HepG2 (cell line): ENCODE results near the gene ZFYVE28. TPM values are rescaled to one million over a fixed set of nuclear protein-coding genes. Genes with fewer than 3 reads are reported as not detected.

Source experiments
- ATAC-seq: fragments of 200-7000 bp; cut with Tn5 transposase; 3 replicates; pipeline ENCODE4 v1.9.1; 2020; ENCODE audit warnings: mild to moderate bottlenecking, moderate library complexity
- BruUV-seq: library from RNA; stranded (reverse); fragments of 400-500 nt; replicated peaks from 2 replicates; lab custom pipeline; 2021; lab: Mats Ljungman, UMichigan
- CTCF ChIA-PET: fragments of 300-600 bp; formaldehyde crosslinking; extraction: SDS; loops from one replicate; lab custom pipeline; 2021; ENCODE audit warnings: low total read pairs, inconsistent platforms, low intra/inter-chr PET ratio; lab: Yijun Ruan, JAX
- POLR2A ChIA-PET: fragments of 350-600 bp; sonication (Branson Sonifier 250); formaldehyde crosslinking; loops from one replicate; lab custom pipeline; 2020; ENCODE audit warnings: antibody characterized with exemption, inconsistent platforms; lab: Yijun Ruan, JAX
- DNase-seq: peaks from one replicate; pipeline ENCODE4 v3.0.0-alpha.2; 2015; ENCODE audit warnings: low spot score
- FAIRE-seq: peaks from 3 replicates; lab custom pipeline; 2011; peaks lifted over from hg19 to GRCh38; lab: Jason Lieb, UNC
- H2AFZ ChIP-seq: one replicate; pipeline ENCODE4 v1.6.1; 2011; ENCODE audit warnings: low read length, inconsistent platforms
- H3K27ac ChIP-seq: fragments of 300-600 bp; 3 replicates; pipeline ENCODE4 v1.8.0; 2011; ENCODE audit warnings: mixed run types, mild to moderate bottlenecking, mixed read lengths, low read length, inconsistent platforms; ENCODE audit not compliant: insufficient read depth; ENCODE audit errors: extremely low read length
- H3K27me3 ChIP-seq, 2 experiments: fragments of 200-600 bp in 1 of 2; 2 replicates in 1 of 2; 3 replicates in 1 of 2; pipeline versions ENCODE4 v1.6.0 to v1.8.0; 2011; ENCODE audit warnings: low read length in 2 of 2, mild to moderate bottlenecking in 2 of 2, moderate library complexity in 2 of 2, inconsistent platforms in 1 of 2; ENCODE audit not compliant: insufficient read depth in 2 of 2, control insufficient read depth in 1 of 2
- H3K36me3 ChIP-seq, 2 experiments: fragments of 200-600 bp in 1 of 2; replicated peaks in 1 of 2; 2 replicates in 1 of 2; 3 replicates in 1 of 2; pipeline versions ENCODE4 v1.5.1 to v1.8.0; 2011; ENCODE audit warnings: low read length in 2 of 2, inconsistent platforms in 1 of 2; ENCODE audit not compliant: insufficient read depth in 2 of 2, control insufficient read depth in 1 of 2
- H3K4me1 ChIP-seq: 2 replicates; pipeline ENCODE4 v1.5.1; 2012; ENCODE audit warnings: low read length, inconsistent platforms; ENCODE audit not compliant: insufficient read depth
- H3K4me2 ChIP-seq: 2 replicates; pipeline ENCODE4 v1.6.0; 2011; ENCODE audit warnings: low read depth, low read length, inconsistent platforms
- H3K4me3 ChIP-seq, 3 experiments: fragments of 200-600 bp in 1 of 3; sonication (generic), shearing (Covaris generic) in 1 of 3; replicated peaks in 1 of 3; 2 replicates each; pipeline ENCODE4 v1.5.1; 2011 to 2016; ENCODE audit warnings: low read length in 3 of 3, inconsistent platforms in 2 of 3, low read depth in 2 of 3, mild to moderate bottlenecking in 2 of 3, control low read depth in 1 of 3, mixed read lengths in 1 of 3; ENCODE audit not compliant: insufficient read depth in 1 of 3
- H3K79me2 ChIP-seq: one replicate; pipeline ENCODE4 v1.6.1; 2011; ENCODE audit warnings: low read length, inconsistent platforms; ENCODE audit not compliant: insufficient read depth
- H3K9ac ChIP-seq: 2 replicates; pipeline ENCODE4 v1.6.0; 2011; ENCODE audit warnings: mild to moderate bottlenecking, low read depth, low read length, inconsistent platforms; ENCODE audit not compliant: insufficient read depth
- H3K9me3 ChIP-seq: 2 replicates; pipeline ENCODE4 v1.5.1; 2012; ENCODE audit warnings: mild to moderate bottlenecking, low read length
- H4K20me1 ChIP-seq: 2 replicates; pipeline ENCODE4 v1.6.0; 2011; ENCODE audit warnings: inconsistent platforms, mild to moderate bottlenecking, low read length, moderate library complexity; ENCODE audit not compliant: insufficient read depth
- ARID2 ChIP-seq: sonication (generic); formaldehyde crosslinking; IDR thresholded peaks from 2 replicates; pipeline ENCODE4 v1.8.1; 2022; ENCODE audit warnings: mild to moderate bottlenecking, missing genetic modification reagents, borderline replicate concordance
- KAT2B ChIP-seq: fragments of 150-350 bp; IDR thresholded peaks from 2 replicates; pipeline ENCODE4 v1.6.1; 2014; ENCODE audit warnings: low read depth, low read length, borderline replicate concordance
- KLF11 ChIP-seq: IDR thresholded peaks from 2 replicates; pipeline ENCODE4 v1.6.1; 2016; ENCODE audit warnings: missing compliant biosample characterization
- SP1 ChIP-seq, 2 experiments: fragments of 450-650 bp in 1 of 2; sonication (generic) in 1 of 2; formaldehyde crosslinking in 1 of 2; IDR thresholded peaks; 2 replicates each; pipeline versions ENCODE4 v1.4.0 to v1.6.1; 2016 to 2020; ENCODE audit warnings: missing genetic modification reagents in 1 of 2
- ZBTB43 ChIP-seq: sonication (generic); formaldehyde crosslinking; conservative IDR thresholded peaks from 2 replicates; pipeline ENCODE4 v1.4.0; 2020; ENCODE audit warnings: missing genetic modification reagents
- ZNF235 ChIP-seq: sonication (generic); formaldehyde crosslinking; IDR thresholded peaks from 2 replicates; pipeline ENCODE4 v1.8.1; 2023; ENCODE audit warnings: mild to moderate bottlenecking, missing genetic modification reagents, borderline replicate concordance
- ZNF34 ChIP-seq: sonication (generic); formaldehyde crosslinking; IDR thresholded peaks from 2 replicates; pipeline ENCODE4 v1.4.0; 2020; ENCODE audit warnings: mild to moderate bottlenecking, missing genetic modification reagents, borderline replicate concordance
- WGBS: methylation state at CpG from one replicate; pipeline ENCODE4 v1.1.6; 2017; ENCODE audit warnings: low lambda C conversion rate; 5-methylcytosine and 5-hydroxymethylcytosine counted together
- in situ Hi-C: cut with HindIII; loops from 2 replicates; pipeline ENCODE4 v1.10.0; 2017; ENCODE audit warnings: low pct_unique_long_range_greater_than_20kb; ENCODE audit not compliant: extremely low pct_ligation_motif_present
- intact Hi-C: fragments of 100-400 bp; cut with micrococcal nuclease; formaldehyde crosslinking; loops from one replicate; pipeline ENCODE4 v1.10.0; 2022; ENCODE audit not compliant: unreplicated experiment
- polyA plus RNA-seq, 8 experiments: library from polyadenylated mRNA; depleted of rRNA in 3 of 8; stranded (reverse) in 7 of 8; unstranded in 1 of 8; fragments of >200 nt; fragmentation: Illumina TruSeq in 4 of 8; extraction: Trizol in 4 of 8; gene quantifications; 2 replicates each; pipeline versions ENCODE4 v1.2.1 to v1.2.3, GENCODE V29; 2011 to 2016; ENCODE audit warnings: low read depth in 4 of 8, missing spikeins in 1 of 8, mixed read lengths in 1 of 8; ENCODE audit not compliant: insufficient read depth in 1 of 8
- total RNA-seq, 5 experiments: library from RNA; depleted of rRNA; stranded (reverse); fragments of >200 nt; fragmentation: Illumina TruSeq; extraction: Trizol; gene quantifications; 2 replicates each; pipeline ENCODE4 v1.2.3, GENCODE V29; 2016; ENCODE audit warnings: low read depth in 1 of 5

ZFYVE28 gene
- total and polyA plus RNA-seq, 2 of the 13 experiments (the other 11 are each of a cell fraction or from before 2014, with no cell fraction given), result 0.12 to 0.22 TPM

- Histone ChIP-seq H4K20me1 (no peaks in the 10 kb centered on the region), H3K27me3 (peaks cover 12 to 53% of the 10 kb centered on the region in 2 experiments; a peak in 4 of 5 replicates), H3K4me2 (no peak overlapping the region), H3K27ac (no peak overlapping the region), H3K4me1 (no peaks in the 10 kb centered on the region), H3K36me3 (no peaks in the 10 kb centered on the region), H2AFZ (no peak overlapping the region), H3K9ac (no peak overlapping the region), H3K9me3 (no peaks in the 10 kb centered on the region), H3K79me2 (no peaks in the 10 kb centered on the region), H3K4me3 (no peak overlapping the region)
- DNase-seq, result no peak
- ATAC-seq, result no peak
- TF ChIP-seq ZNF34 (CRISPR knock-in tag) (no peak), KAT2B (no peak), SP1 (IDR thresholded peaks at IDR 0.05) (no peak), SP1 (CRISPR knock-in tag; IDR thresholded peaks at IDR 0.05) (no peak), ZNF235 (no peak), ZBTB43 (no peak), KLF11 (CRISPR knock-in tag) (no peak), ARID2 (CRISPR knock-in tag) (no peak)
- FAIRE-seq, result no peak
- ChIA-PET POLR2A (interaction anchor here (1.4 kb wide), 1 partner anchor 12 kb away, joined by 3 read pairs; the partner anchor contains the start of gene MXD4), CTCF (no interaction called here)
- 32% methylated on average over 8 of the region's 24 CpGs for WGBS
- BruUV-seq, result no TSS peak
- intact Hi-C loops, result no loop called here
- in situ Hi-C loops, result no loop called here
Observed at GRCh38 chr4:2273657-2274319, 144.7 kb downstream of the ZFYVE28 start.
